OCI-M2 (cell line): ENCODE data around the gene CTSD.
"Not testable (repeated sequence)": the region's sequence is repeated elsewhere in the genome, so short reads cannot be mapped to it uniquely, and the experiment has no call there.

Experiments used
- DNase-seq: peaks from one replicate; lab custom pipeline; 2025; ENCODE audit not compliant: unreplicated experiment; lab: John Stamatoyannopoulos, UW

Gene CTSD

DNA sequence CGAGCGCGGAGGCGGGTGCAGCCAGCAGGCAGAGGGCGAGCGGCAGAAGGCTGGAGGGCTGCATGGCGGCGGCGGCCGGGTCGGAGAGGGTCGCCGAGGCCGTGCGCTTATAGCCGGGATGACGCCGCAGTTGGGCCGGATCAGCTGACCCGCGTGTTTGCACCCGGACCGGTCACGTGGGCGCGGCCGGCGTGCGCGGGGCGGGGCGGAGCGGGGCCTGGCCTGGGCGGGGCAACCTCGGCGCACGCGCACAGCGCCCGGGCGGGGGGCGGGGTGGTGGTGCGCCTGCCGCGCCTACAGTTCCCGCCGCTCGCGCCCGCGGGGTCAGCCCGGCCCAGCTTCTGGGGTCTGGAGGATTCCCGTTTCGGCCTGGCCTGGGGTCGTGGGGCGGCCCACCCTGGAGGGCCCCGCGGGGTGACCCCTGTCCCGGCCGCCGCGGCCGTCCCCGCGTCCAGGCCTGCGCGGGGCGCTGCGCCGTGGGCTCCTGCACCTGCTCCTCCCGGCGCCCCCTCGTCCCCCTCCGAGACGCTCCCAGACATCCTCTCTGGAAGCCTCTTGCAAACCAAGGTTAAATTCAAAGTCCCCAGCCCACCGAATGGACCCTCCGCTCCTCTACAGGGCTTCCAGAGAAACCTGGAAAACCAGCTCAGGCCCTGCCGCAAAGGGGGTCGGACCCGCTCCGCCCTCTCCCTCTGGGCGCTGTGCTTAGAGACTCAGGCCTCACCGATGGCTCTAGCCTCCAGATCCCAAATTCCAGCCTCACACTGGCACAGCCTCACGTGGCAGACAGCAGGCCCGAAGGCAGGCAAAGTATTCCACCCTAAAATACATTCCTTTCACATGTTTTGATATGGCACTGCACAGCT is at the start of gene CTSD:
Gene CTSD (minus strand): TSS at position 132 of the 866 bp plus-strand sequence. CDS start 68 bp downstream, at position 64.
- DNase-seq = no peak

DNA sequence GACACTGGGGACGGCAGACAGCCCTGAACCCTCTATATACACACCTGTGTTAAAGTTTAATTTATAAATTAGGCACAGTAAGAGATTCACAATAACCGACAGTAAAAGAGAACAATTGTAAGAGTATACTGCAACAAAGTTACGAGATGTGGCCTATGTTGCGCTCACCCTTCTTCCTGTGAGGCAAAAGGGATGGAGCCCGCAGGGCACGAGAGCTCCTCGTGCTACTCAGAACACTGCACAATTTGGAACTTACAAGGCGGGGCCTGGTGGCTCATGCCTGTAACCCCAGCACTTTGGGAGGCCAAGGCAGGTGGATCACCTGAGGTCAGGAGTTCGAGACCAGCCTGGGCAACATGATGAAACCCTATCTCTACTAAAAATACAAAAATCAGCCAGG is 49.6 kb upstream of the CTSD start:
- DNase-seq = not testable (repeated sequence)

DNA sequence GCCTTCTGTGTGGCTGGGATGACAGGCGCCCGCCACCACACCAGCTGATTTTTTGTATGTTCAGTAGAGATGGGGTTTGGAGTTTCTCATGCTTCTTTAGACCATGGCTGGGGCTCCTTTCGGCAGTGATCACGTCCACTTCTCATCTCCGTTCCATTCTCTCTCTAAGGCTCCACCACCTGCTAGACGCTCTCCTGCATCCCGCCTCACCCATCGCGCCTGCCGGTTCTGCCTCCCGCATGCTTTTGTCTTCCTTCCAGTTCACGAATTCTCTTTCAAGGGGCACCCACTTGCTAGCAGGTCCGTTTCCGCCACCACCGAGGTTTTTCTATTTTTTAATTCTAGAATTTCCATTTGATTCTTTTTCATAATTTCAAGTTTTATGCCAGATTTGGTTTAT is 49.1 kb upstream of the CTSD start:
- no peak for DNase-seq

DNA sequence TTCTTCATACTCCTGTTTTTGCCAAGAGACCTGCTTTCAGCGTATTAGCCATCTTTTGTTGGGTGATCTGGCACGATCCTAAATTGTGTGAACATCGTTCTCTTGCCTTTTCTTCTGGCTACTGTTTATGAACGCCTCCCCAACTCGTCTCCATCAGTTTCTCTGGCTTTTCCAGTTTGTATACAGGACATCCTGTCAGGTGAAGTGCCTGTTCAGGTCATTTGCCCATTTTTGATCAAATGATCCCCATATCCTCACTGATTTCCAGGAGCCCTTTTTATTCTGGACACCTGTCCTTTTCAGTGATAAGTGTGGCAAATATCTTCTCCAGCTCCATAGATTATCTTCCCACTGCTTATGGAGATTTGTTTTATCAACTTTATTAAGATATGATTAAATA is 48.5 kb upstream of the CTSD start:
- no peak for DNase-seq

DNA sequence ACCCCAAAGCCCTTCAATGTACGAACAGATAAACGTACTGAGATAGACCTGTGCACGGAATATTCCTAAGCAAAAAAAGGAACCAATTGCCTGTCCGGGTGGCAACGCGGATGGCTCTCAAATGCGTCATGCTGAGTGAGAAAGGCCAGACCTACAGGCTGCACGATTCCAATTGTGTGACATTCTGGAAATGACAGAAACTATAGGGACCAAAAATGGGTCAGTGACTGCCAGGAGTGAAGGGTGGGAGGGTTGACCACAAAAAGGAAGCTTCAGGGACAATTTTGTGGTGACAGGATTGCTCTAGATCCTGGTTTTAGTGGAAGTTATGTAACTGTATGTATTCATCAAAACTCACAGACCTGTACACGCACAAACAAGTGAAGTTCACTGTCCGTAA is 47.0 kb upstream of the CTSD start:
- no peak for DNase-seq

DNA sequence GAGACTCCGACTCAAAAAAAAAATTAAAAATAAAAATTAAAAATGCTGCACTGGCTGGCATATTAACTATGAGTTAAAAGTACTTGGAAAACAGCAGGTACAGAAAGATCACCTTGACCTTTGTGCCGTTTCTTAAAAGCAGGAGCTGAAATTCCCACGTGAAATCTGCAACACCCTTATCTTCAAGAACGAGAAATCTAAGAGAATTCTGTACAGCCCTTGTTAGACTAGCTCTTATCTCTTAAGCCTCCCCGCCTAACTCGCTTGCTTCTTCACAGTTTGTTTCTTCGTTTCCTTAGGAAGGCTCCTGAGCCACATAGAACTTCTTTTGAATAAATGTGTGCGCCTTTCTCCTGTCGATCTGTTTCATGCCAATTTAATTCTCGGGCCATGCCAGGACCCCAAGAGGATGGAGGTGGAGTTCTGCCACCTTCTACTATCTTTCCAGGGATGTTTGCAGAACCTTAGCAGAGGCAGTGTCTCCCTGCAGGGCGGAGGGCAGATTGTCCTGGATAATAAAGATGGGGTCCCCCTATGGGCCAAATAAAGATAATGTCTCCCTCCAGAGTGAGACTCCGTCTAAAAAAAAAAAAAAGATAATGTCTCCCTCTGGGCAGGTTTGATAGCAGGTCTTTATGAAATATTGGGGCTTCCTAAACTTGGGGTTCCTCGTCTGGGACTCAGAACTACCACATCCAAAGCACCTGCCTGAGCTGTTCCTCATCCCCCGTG is 43.7 kb upstream of the CTSD start:
- no peak for DNase-seq

DNA sequence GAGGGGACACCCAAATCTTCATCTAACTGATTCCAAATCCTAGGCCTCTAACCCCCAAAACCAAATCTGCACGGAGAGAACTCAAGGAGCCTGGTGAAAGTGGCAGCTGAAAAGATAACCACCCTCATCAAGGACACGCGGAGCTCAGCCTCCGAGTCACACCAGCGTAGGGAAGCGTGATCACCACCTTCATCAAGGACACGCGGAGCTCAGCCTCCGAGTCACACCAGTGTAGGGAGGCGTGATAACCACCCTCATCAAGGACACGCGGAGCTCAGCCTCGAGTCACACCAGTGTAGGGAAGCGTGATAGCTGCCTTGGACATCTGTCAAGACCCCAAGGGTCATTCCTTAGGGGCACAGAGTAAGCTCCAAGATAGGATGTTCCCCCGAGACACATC is 41.8 kb upstream of the CTSD start:
- no peak for DNase-seq

DNA sequence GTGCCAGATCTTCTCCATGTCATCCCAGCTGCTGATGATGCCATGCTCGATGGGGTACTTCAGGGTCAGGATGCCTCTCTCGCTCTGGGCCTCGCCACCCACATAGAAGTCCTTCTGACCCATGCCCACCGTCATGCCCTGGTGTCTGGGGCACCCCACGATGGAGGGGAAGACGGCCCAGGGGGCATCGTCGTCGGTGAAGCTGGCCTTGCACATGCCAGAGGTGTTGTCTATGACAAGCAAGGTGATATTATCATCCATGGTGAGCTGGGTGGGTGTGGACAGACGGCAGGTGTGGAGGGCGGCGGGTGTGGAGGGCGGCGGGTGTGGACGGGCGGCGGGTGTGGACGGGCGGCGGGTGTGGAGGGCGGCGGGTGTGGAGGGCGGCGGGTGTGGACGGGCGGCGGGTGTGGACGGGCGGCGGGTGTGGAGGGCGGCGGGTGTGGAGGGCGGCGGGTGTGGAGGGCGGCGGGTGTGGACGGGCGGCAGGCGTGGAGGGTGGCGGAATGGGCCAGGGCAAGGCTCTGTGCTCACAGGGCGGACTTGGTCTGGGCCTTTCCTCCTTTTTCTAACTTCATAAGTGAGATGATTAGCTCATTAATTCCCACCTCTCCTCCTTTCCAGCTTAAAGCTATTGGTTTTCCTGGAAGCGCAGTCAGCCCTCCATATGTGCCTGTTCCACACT is 40.2 kb upstream of the CTSD start:
- not testable (repeated sequence) for DNase-seq

DNA sequence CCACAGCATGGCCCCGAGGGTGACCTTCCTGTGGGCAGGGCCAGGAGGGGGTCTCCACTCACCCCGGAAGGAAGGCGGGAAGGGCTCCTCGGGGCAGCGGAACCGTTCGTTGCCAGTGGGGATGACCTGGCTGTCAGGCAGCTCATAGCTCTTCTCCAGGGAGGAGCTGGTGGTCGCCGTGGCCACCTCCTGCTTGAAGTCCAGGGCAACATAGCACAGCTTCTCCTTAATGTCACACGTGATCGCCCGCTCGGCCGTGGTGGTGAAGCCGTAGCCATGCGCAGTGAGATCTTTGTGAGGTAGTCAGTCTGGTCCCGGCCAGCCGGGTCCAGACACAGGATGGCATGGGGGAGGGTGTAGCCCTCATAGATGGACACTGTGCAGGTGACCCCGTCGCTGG is 39.5 kb upstream of the CTSD start:
- DNase-seq = no peak

DNA sequence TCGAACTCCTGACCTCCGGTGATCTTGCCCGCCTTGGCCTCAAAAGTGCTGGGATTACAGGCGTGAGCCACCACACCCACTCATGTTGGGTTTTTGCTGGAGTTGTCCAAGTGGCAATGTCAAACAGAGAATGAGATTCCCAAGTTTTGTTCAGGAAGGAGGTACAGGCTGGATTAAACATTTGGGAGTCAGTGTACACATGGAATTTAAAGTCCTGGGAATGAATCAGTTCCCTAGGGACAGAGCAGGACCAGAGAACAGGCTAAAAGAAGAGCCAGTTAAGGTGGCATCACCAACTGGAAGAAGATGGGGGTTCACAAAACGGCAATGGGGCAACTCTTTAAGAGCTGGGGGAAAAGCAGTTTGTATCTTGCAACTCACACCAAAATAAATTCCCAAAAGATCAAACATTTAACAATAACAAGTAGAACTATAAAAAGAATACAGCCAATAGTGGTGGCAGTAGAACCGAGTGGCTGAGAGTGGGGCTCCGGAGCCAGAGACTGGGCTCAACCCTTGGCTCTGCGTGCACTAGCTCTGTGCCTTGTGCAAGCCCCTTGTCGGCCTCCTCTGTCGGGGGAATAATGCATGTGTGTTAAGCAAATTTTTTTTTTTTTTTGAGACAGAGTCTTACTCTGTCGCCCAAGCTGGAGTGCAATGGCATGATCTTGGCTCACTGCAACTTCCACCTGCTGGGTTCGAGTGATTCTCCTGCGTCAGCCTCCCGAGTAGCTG is 33.8 kb upstream of the CTSD start:
- DNase-seq = no peak

DNA sequence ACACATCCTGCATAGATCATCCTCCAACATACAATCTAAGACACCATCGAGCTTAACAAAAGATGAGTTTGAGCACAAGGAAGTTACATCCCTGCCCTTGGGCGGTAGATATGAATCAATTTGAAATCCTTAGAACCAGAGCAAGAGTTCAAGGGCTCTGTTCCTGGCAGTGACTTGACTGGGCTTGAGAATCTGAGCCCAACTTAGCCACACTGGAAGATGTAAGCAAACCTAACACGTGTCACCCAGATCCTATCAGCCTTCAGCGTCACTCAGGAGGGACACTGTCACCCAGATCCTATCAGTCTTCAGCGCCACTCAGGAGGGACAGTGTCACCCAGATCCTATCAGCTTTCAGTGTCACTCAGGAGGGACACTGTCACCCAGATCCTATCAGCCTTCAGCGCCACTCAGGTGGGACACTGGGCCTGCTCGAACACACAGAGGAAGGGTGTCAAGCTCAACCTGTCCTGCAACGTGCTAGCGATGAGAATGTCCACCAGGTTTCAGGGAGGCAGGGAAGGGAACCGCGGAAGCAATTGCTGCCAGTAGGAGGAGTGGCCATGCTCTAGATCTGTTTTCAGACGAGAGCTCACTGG is 32.8 kb upstream of the CTSD start:
- no peak for DNase-seq

DNA sequence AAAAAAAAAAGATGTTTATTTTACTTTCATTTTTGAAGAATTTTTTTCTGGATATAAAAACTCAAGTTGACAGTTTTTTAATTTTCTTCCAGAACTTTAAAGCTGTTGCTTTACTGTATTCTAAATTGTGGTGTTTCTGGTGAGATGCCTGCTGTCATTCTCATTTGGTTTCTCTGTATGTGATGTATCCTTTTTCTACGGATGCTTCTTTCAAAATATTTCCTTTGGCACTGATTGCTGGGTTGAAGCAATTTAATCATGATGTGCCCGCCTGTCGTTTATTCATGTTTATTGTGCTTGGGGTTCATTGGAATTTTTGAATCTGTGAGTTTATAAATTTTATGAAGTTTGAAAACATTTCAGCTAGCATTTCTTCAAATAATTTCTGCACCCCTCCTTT is 29.4 kb upstream of the CTSD start:
- DNase-seq = no peak

DNA sequence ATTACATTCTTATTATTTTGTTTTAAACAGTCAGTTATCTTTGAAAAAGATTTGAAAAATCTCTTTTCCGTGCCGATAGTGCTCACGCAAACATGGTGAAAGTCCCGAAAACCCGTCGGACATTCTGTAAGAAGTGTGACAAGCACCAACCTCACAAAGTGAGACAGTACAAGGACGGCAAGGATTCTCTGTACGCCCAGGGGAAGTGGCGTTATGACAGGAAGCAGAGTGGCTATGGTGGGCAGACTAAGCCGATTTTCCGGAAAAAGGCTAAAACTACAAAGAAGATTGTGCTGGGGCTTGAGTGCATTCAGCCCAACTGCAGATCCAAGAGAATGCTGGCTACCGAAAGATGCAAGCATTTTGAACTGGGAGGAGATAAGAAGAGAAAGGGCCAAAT is 28.7 kb upstream of the CTSD start:
- no peak for DNase-seq

DNA sequence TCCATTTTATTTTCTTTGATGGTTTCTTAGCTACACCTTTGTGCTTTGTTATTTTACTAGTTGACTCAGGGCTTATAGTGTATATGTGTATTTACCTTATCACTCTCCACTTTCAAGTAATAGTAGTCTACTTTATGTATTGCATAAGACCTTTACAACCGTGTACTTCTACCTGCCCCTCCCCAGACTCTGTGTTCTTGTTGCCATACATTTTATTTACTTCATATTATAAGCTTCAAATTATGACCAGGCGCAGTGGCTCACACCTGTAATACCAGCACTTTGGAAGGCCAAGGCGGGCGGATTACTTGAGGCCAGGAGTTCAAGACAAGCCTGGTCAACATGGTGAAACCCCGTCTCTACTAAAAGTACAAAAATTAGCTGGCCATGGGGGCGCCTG is 28.2 kb upstream of the CTSD start:
- no peak for DNase-seq

DNA sequence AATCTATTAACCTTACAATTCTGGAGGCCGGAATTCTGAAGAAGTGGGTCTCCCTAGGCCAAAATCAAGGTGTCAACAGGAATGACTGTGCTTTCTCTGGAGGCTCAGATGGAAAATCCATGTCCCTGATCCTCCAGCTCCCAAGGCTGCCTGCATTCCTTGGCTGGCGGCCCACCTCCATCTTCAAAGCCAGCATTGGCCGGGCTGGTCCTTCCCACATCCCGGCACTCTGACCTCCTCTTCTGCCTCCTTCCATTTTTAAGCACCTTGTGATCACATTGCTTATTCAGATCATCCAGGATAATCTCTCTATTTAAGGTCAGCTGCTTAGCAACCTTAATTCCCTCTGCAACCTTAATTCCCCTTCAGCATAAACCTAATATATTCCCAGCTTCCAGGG is 22.7 kb upstream of the CTSD start:
- no peak for DNase-seq

DNA sequence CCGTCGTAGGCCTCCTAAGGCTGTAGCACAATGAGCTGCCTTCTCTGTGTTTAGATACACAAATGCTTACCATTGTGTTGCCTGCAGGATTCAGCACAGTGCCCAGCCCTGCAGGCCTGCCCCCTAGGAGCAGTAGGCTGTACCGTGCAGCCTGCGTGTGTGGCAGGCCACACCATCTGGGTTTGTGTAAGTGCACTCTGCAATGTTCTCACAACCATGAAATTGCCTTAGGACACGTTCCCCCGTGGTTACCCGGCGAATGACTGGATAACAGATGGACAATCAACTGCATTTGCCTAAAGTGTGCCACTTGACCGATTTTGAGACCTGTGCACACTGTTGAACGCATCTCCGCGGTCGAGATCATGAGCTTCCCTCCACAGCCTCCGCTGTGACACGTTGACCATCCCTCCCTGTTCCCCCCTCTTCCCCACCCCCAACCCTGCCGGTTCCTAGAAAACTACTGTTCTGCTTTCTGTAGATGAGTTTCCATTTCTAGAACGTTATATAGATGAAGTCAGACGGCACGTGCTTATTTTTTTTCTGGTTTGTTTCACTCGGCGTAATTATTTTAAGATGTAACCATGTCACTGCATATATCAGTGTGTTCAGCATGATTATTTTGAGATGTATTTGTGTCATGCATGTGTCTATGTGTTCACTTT is 22.2 kb upstream of the CTSD start:
- no peak for DNase-seq

DNA sequence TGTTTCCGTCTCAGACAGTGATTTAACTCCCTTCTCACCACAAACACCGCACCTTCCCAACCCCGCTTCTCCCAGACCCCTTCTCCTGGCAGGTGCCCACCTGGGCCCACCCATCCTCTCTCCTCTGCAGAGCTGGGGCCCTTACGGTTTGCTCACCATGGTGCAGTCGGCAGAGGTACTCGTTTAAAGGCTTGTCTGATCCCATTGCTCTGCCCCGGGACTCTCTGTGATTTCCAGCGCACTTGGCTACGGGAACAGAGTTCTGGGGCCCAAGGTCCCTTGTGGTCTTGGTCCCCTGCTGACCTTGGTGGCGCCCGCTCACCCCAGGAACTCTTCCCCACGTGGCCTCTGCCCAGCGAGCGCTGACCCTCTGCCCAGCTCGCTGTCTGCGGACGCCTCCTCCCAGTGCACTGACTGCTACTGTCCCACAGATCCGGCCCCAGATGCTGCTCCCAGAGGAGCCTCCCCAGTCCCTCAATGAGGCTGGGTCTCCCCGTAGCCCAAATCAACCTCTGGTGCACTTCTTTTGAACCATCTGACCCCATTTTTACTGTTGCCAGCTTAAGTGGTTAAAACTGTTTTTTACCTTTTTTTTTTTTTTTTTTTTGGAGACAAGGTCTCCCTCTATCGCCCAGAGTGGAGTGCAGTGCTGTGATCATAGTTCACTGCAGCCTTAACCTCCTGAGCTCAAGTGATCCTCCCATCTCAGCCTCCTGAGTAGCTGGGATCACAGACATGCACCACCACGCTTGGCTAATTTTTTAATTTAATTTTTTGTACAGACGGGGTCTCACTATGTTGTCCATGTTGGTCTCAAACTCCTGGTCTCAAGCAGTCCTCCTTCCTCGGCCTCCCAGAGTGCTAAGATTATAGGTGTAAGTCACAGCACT is 21.3 kb upstream of the CTSD start:
- DNase-seq = no peak

DNA sequence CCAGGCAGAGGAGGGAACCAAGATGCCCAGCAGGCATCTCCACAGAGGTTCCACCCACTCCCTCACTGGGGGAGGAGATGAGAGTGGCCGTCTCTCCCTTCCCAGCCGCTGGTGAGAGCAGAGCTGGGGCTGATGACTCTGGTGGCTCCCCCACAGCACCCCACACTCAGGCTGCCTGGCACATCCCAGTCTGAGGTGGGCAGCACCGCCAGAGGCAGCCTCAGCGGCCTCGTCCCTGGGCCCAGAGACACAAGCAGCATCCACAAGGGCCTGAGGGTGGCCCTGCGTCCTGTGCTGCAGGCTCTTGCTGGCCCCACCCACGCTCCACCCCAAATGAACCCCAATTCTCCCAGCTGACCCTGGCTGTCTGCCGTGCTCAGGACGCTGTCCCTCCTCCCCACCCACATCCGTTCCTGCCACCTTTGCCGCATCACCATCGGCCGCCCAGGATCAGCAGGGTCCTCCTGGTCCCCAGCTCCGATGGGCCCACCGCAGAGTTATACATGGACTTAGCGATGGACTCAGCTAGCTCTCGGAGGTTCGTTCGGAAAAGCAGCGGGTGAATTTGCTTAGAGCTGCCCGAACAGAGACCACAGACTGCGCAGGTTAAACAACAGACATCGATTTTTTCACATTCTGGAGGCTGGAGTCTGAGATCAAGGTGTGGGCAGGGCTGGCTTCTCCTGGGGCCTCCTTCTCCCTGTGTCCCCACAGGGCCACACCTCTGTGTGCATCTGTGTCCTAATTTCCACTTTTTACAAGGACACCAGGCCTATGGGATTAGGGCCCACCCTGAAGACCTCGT is 20.2 kb upstream of the CTSD start:
- DNase-seq = no peak
